ENCODE results near the gene PDGFRB.

PDGFRB gene

DNA sequence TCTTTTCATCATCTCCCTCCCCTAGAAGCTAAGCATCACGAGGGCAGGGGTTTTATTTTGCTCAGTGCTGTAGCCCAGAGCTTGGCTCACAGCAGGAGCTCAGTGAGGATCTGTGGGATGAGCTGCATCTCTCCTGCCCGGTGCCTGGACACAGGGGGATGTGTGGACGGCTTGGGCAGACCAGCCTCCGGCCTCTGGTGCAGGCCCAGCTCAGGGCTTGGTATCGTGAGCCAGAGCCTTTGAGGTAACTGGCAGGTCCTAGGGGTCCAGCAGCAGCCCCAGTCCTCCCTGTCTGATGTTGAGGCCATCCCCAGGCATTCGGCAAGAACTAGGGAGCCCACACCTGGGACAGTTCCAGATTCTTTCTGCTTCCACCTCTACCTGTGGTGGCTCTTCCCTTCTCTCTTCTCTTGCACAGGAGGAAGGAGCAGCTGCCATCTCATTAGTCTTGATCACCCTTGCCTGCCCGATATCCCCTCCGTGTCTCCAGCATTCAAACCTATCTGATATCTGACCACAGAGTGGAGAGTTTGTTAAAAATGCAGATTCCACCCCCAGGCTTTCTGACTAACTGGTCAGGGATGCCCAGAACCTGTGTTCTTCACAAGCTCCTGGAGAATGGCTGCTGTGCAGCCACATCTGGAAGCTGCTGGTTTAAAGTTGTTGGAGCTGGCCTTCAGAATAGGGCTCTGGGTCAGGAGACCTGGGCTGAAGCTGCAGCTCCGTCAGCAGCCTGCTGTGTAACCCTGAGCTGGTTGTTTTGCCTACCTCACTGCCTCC, 26.3 kb upstream of the PDGFRB start:
- DNase-seq: no peak

DNA sequence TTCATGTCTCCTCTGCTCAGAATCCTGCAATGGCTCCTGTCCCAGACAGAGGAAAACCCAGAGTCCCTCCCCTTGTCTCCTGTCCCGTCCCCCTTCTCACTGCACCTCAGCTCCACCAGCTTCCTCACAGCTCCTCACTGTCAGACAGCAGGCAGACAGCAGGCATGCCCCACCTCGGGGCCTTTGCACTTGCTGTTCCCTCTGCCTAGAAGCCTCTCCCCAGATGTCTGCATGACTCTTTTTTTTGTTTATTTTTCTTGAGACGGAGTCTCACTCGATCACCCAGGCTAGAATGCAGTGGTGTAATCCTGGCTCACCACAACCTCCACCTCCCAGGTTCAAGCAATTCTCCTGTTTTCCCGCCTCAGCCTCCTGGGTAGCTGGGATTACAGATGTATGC, 25.4 kb upstream of the PDGFRB start:
- DNase-seq: no peak

DNA sequence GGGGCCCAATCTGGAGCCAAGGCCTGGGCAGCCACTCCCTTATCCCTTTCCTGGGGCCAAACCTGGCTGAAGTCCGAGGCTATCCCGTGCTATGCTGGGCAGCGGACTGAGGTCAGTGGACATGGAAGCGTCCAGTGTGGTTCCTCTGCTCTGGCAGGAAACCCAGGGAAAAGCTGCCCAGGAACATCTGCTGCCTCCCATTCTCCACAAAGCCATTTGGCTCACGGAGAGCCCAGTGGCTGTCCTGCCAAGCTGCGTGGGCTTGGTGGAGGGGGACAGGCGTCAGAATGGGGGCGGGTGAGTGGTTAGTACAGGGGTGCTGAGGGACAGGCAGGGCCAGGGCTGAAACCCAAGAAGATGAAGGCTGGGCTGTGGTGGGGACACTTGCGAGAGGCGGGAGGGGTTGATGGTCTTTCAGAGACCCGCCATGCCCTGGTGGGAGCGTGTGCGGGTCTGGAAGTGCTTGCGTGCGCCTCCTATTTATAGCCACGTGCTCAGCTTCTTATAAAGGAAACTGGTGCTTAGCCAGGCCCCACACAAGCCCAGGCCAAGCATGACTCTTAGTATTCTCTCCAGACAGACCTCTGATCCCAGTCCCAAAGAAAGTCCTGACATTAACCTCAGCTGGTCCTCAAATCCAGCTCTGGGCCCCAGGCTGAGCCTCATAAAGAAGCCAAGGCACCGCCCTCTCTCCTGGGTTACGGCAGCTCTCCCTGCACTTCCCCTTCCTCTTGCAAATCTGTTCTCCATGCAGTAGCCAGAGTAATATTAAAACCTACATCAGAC, 24.8 kb upstream of the PDGFRB start:
- no peak for DNase-seq

DNA sequence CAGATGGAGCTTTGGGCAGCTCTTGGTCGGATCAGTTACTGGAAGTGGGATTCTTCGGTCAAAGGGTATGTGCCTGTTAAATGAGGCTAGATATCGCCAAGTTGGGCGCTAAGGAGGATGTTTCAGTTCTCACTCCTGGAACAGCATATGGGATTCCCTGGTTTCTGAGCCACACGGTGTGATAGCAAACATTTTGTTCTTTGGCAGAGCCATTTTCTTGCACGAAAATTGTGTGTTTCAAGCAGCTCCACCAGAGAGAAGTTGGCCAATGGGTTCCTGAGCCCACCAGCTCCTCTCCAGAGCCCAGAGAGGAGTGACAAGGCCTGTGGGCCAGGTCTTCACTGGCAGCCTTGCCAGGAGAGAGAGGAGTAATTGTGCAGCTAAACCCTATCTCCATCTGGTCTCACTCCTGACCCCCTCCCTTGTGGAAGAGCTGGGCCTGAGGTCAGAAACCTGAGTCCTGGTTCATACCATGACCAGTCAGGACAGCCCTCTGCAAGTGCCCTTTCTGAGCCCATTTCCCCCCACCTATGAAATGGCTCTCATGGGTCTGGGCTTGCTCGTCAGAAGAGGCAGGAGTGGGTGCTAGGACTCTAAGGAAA, 23.5 kb upstream of the PDGFRB start:
- DNase-seq: no peak

DNA sequence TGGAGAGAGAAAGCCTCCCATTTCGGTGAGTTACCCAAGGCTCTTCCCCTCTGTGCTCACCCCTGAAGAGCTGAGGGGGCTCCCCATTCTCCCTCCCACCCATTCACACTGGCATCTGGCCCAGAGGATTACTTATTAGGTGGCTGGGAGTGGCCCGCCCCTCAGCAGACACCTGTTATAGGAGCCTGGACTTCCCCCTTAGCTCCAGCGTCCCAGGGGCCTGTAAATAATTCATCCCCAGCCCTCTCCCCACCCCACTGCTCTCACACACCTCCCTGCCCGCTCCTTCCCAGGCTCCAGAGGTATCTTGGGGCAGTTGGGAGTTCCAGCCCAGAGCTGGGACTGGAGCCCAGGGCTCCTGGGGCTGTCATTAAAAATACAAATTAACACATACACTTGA, 22.6 kb upstream of the PDGFRB start:
- DNase-seq: no peak

DNA sequence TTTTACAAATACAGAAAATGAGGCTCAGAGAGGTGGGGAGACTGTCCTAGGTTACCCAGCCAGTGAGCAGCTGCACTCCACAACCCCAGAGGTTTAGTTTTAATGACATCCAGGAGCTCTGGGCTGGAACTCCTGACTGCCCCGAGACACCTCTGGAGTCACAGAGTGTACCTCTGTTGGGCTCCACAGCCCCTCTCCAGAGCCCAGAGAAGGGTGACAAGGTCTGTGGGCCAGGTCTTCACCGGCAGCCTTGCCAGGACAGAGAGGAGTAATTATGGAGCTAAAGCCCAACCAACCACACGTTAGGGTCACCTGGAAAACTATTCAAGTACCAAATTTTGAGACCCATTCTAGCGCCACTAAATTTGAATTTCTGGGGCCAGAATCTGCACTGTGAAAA, 22.1 kb upstream of the PDGFRB start:
- DNase-seq: no peak

DNA sequence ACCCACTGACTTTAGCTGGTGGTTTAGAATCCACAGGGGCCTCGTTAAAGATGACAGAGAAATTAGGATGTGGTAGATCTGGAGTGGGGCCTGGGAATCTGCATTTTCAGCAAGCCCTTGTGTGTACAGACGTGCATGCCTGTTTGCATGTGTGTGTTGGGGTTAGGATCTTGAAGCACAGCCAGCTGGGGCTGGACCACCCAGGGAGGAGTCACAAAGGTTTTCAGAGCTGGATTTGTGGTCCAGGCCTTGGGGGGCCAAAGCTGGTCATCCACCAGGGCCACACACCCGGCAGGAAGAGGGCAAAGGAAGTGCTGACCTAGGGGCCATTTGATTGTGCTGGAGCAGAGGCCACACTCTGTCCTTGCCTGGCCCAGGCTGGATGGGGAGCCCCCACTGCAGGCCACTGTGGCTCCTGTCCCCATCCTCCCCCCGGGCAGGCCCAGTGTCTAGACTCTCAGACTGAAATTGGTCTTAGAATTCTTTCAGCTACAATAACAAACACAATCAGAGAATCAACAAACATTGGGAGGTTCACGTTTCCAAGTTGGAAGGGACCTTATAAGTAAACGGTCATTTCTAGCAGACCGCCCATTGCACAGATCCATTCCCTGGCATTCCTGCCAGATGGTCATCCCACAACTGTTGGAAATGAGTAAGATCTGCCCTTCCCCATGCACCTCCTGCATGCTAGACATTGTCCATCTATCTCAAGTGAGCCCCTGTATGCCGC, 21.3 kb upstream of the PDGFRB start:
- no peak for DNase-seq

DNA sequence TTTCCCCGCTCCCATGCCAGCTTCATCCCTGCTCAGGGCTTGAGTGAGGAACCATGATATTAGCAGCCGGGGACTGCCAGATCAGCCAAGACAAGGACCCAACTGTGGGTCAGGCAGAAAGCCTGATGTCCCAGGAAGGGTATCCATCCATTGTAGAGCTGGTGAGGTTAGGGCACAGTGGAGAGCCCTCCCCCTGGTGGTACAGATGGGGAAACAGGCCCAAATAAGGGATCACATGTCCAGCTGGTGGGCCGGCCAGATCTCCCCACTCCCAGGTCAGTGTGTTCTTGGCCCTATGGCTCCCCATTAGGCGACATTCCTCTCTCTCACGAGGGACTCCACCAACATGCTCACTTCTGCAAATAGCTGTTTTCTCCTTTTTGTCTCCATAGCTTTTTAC, 19.9 kb upstream of the PDGFRB start:
- no peak for DNase-seq

DNA sequence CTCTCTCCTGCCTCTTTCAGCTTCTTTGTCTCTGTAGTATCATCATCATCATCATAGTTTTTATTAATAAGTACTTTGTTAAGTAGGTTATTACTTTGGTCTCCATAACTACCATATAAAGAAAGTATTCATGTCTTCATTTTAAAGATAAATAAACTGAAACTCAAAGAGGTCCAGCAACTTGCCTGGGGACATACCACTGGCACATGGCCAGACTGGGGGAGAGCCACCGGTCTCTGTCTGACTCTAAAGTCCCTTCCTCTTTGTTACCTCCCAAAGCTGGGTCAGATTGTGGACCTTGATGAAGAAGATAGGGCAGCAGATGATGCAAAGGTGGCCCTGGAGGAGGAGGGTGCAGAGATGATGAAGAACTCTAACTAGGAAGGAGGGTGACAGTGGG, 19.4 kb upstream of the PDGFRB start:
- no peak for DNase-seq

DNA sequence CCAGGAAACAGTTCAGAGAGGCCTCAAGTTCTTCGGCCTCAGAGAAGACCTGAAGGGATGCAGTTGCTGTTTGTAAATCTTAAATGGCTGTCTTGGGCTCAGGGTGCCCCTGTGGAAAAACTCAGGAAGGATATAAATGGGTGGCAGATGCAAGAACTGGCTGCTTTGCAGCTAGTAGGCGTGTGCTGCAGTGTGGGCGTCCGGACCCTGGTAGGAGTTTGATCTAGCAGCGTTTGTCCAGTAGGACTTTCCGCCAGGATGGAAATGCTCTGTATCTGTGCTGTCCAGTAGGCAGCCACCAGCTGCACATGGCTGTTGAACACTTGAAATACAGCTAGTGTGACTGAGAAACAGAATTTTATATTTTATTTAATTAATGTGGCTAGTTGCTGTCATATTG, 18.6 kb upstream of the PDGFRB start:
- DNase-seq: no peak

DNA sequence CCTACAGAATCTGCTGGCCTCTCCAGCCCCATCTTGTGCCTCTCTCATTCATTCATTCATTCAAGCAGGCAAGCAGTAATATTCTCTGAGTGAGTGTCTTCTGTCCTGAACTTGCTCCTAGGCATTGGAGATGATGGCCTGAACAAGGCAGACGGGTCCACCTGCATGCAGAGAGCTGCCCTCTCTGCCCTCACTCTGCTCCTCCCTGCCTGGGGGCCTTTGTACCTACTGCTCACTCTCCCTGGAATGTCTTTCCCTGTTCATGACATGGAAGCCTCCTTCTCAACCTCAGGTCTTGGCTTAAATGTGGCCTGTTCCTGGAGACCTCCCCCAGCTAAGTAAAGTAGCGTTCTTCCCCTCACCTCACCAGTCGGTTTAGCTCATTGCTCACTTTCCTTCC, 17.5 kb upstream of the PDGFRB start:
- DNase-seq: no peak

DNA sequence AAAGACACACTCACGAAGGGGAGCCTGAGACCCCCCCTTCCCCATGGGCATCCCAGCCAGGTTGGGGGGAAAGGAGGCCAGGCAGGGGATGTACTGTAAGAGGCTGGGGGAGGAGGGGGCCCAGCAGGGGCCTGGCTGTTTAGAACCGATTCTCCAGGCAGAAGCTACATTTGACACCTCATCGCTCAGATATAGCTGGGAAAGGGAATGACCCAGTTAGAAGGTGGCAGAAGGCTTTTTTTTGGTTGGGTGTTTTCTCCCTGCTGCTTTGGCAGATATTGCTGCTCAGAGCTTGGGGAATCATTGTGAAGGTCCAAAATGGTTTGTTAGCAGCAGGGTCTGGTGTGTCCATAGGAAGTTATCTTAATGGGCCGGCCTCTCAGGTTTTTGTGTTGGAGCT, 16.9 kb upstream of the PDGFRB start:
- no peak for DNase-seq

DNA sequence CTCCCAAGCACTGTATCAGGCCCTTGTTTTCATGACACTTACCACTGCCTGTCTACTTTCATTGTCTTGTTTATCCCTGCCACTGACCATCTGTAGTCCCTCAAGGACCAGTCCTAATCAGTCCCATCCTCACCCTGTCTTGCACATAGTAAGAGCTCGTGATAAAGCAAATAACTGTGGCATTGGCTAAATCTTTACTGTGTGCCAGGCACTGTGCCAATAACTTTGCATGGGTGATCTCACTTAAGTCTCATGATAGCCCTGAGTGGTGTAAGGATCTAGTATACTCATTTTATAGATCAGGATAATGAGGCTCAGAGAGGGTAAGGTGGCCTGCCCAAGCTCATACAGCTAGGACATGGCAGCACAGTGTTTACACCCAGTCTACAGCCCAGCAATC, 16.5 kb upstream of the PDGFRB start:
- no peak for DNase-seq

DNA sequence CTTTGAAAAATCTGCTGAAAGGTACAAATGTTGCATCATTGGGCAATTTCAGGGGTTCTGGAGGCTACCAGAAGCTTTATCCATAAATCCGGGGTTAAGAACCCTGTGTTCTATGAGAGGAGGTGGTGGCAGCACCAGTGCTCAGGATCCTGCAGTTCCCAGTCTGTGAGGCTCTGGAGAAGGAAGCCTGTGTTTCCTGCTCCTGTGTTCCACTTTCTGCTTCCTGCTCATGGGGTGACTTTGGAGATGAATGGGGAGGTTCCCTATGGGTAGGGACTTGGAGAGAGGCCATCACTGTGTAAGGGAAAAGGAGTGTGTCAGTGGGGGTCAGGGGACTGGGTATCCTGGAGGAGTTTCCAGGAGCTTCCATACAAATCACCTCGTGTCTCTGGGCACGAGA, 13.2 kb upstream of the PDGFRB start:
- DNase-seq: no peak

DNA sequence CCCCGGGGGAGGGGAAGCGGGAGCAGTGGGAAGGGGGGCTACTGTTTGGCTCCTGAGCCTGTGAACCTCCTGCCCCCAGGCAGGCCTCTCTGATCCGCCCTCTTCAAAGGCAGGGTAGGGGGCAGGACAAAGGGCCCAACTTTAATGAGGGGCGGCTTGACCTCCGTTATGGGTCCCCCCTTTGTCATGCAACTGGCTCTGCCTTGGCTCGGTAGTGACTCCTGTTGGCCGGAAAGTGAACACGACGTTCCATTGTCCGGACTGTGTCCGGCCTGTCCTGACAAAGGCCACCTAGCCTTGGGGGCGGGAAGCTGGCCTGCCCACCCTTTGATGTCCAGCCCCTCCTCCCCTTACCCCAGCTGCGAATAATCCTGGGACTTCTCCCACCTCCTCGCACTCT, 12.3 kb upstream of the PDGFRB start:
- DNase-seq: no peak

DNA sequence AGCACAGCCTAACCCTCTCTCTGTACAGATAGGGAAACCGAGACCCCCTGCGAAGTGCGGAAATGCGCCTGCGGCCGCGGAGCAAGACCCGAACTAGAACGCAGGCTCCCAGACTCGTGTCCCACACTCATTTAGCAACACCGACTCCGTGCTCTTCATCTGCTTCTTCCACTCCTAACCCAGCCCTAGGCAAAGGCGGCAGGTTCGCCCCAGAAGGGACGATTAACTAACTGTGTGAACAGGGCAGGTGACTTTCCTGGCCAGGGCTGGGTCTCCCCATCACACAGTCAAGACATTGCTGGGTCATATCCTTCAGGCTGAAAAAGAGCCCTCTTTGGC, 11.8 kb upstream of the PDGFRB start:
- no peak for DNase-seq

DNA sequence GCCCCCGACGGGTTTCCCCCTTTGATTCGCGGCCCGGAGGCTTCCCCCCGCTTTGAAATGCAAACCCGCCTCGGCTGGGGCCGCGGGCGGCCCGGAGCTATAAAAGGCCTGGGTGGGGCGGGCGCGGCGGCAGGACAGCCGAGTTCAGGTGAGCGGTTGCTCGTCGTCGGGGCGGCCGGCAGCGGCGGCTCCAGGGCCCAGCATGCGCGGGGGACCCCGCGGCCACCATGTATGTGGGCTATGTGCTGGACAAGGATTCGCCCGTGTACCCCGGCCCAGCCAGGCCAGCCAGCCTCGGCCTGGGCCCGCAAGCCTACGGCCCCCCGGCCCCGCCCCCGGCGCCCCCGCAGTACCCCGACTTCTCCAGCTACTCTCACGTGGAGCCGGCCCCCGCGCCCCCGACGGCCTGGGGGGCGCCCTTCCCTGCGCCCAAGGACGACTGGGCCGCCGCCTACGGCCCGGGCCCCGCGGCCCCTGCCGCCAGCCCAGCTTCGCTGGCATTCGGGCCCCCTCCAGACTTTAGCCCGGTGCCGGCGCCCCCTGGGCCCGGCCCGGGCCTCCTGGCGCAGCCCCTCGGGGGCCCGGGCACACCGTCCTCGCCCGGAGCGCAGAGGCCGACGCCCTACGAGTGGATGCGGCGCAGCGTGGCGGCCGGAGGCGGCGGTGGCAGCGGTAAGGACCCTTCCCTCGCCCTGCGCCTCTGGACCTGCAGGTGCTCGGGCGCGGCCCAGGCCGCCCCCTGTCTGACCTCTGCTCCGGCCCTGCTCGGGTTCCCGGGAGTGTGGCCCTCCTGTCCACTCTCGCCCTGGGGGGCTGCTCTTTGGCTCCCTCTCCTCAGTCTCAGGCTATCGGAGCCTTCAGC, 11.2 kb upstream of the PDGFRB start, which contains the start of gene CDX1:
Gene CDX1 (plus strand): TSS at position 129 of the 862 bp plus-strand sequence. CDS start 99 bp downstream, at position 228.
- DNase-seq: no peak

DNA sequence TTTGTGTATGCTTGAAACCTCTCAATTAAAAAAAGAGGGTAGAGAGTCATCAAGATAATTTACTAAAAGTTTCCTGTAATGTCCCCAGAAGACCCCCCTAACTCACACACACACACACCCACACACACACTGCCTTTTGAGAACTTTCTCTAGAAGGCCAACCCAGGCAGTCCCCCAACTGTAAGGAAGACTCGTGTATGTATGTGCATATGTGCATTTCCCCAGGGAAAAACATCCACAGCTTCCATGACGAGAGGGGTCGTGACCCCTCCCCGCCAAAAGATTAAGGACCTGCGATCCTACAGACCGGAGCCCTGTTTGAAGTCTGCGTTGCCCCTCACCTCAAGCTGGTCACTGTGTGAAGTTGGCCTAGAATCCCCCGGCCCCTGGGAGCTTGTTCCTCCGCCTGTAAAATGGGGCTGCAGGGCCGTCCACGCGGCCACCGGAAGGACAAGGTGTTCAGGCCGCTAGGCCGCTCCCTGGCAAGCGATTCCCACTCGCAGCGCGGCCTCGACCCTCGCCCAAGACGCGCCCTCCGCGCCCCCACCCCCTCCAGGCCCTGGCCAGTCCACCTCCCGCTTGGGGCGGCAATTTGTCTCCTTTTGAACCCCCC, 10.5 kb upstream of the PDGFRB start:
- DNase-seq: no peak

DNA sequence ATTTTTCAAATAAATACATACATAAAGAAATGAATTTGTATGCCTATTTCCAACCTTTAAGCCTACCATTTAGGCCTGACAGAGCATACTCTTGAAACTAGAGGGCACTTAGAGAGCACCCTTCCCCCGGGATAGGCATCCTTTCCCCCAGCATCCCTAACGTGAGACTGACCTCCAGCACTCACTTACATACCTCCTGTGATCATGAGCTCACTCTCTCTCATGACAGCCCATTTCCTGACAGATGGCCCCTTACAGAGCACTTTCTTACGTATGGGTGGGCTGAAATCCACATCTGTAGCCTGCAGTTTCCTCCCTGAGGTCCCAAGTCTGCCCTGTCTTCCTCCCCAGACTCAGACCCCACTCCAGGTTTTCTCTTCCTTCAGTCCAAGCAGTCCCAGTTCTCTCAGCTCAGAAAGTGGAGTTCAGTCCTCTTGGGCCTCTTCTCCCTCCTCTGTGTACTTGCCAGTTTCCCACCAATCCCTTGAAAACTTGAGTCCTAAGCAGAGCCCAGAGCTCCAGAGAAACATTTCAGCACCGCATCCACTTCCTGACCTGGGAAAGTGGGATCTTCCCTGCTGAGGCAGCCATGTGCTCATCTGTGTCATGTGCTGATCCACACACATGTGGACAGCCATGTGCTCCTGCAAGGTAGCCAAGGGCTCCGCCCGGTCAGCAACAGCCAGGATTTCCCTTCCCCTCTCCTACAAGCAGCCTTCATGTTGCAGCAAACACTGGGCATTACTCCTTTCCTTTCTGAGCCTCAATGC, 8.8 kb upstream of the PDGFRB start:
- DNase-seq: no peak

DNA sequence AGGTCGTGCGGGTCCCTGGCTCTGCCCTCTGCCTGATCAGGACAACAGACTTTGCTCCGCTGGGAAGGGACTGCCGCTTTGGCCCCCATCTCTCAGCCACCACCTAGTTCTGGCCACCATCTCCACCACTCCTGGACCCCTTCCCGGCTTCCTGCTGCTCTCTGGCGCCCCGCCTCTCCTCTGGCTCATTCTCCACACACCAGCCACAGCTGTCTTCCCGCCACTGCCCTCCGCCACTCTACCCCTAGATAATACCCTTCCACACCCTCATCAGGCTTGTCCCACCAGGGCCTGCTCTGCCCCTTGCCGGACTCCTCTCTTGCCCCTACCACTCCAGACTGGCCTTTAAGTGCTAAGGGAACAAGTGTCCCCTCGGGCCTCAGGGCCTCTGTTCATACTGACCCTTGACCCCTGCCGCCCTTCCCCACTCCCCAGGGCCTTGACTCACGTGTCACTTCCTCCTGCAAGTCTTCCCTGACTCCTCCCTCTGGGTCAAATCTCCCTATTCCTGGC, 8.0 kb upstream of the PDGFRB start:
- no peak for DNase-seq

DNA sequence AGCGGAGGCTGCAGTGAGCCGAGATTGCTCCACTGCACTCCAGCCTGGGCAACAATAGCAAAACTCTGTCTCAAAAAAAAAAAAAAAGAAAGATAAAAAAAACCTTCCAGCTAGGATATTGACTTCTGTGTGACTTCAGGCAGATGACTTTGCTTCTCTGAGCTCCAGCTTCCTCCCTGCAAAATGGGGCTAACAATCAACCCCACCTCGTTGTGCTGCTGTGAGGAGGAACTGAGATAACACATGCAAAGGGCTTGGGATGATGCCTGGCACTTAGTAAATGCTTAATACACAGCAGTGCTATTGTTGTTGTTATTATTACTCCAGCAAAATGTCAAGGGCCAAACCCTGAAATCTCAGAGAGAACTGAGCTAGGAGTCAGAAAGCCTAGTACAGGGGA, 7.4 kb upstream of the PDGFRB start:
- no peak for DNase-seq
